ENCODE results near the gene SHF. TPM values are rescaled to one million over a fixed set of nuclear protein-coding genes. Genes with fewer than 3 reads are reported as not detected.

SHF gene
- total and polyA plus RNA-seq, 2 of the 8 experiments (the other 6 are each of a cell fraction or from before 2014, with no cell fraction given) = 13.1 to 26.7 TPM

GRCh38 chr15:45156744-45157455 is 30.9 kb downstream of the SHF start (continued):
- TF ChIP-seq HDAC2 (IDR thresholded peaks at IDR 0.05; ENCODE audit: borderline replicate concordance in 1 of 2, low read depth in 2 of 2, low read length in 2 of 2) = no peak
- TF ChIP-seq, protein P1, sequence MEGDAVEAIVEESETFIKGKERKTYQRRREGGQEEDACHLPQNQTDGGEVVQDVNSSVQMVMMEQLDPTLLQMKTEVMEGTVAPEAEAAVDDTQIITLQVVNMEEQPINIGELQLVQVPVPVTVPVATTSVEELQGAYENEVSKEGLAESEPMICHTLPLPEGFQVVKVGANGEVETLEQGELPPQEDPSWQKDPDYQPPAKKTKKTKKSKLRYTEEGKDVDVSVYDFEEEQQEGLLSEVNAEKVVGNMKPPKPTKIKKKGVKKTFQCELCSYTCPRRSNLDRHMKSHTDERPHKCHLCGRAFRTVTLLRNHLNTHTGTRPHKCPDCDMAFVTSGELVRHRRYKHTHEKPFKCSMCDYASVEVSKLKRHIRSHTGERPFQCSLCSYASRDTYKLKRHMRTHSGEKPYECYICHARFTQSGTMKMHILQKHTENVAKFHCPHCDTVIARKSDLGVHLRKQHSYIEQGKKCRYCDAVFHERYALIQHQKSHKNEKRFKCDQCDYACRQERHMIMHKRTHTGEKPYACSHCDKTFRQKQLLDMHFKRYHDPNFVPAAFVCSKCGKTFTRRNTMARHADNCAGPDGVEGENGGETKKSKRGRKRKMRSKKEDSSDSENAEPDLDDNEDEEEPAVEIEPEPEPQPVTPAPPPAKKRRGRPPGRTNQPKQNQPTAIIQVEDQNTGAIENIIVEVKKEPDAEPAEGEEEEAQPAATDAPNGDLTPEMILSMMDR (IDR thresholded peaks at IDR 0.05; ENCODE audit: control extremely low read depth in 1 of 3, insufficient read depth in 1 of 3, low read depth in 1 of 3, low read length in 3 of 3) = no peak
- TF ChIP-seq, protein P2, sequence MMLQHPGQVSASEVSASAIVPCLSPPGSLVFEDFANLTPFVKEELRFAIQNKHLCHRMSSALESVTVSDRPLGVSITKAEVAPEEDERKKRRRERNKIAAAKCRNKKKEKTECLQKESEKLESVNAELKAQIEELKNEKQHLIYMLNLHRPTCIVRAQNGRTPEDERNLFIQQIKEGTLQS (IDR thresholded peaks at IDR 0.05; ENCODE audit: insufficient read depth, low read depth, low read length) = no peak
